GM19023 (cell line): ENCODE results near the gene PCDHB16.
"Not testable (repeated sequence)": the region's sequence is repeated elsewhere in the genome, so short reads cannot be mapped to it uniquely, and the experiment has no call there.

Experiments
- ATAC-seq: cut with Tn5 transposase; IDR thresholded peaks from one replicate; pipeline ENCODE4 v1.9.1; 2021; ENCODE audit warnings: mild to moderate bottlenecking, moderate library complexity; ENCODE audit not compliant: unreplicated experiment

The PCDHB16 gene

GRCh38 chr5:141180313-141180712, 1.9 kb upstream of the PCDHB16 start:
- ATAC-seq = no peak

GRCh38 chr5:141184117-141184855, 2.1 kb downstream of the PCDHB16 start:
- not testable (repeated sequence) for ATAC-seq

- ATAC-seq = no peak
Measured at GRCh38 chr5:141186897-141187512, 4.8 kb downstream of the PCDHB16 start, which contains the start of gene PCDHB9. Gene PCDHB9, plus strand, starts transcription at chr5:141187161. Its CDS starts 158 bp downstream, at chr5:141187319.

- not testable (repeated sequence) for ATAC-seq
Measured at GRCh38 chr5:141188682-141189081, 6.5 kb downstream of the PCDHB16 start.

GRCh38 chr5:141189131-141189530, 6.9 kb downstream of the PCDHB16 start:
- ATAC-seq = not testable (repeated sequence)

GRCh38 chr5:141192110-141192725, 10.0 kb downstream of the PCDHB16 start, which contains the start of gene PCDHB10:
Gene PCDHB10, plus strand, starts transcription at chr5:141192353. Its CDS starts 200 bp downstream, at chr5:141192553.
- ATAC-seq = no peak

- ATAC-seq = not testable (repeated sequence)
Measured at GRCh38 chr5:141194332-141194731, 12.1 kb downstream of the PCDHB16 start.

- no peak for ATAC-seq
Measured at GRCh38 chr5:141196363-141196762, 14.2 kb downstream of the PCDHB16 start.

GRCh38 chr5:141199359-141200235, 17.4 kb downstream of the PCDHB16 start, which contains the start of gene PCDHB11:
Gene PCDHB11, plus strand, starts transcription at chr5:141199627. Its CDS starts 148 bp downstream, at chr5:141199775.
- no peak for ATAC-seq

GRCh38 chr5:141201126-141201525, 18.9 kb downstream of the PCDHB16 start:
- not testable (repeated sequence) for ATAC-seq

- ATAC-seq = not testable (repeated sequence)
Measured at GRCh38 chr5:141201646-141202045, 19.5 kb downstream of the PCDHB16 start.

GRCh38 chr5:141208478-141208877, 26.3 kb downstream of the PCDHB16 start, which contains the start of gene PCDHB12:
Gene PCDHB12, plus strand, starts transcription at chr5:141208719. Its CDS starts 189 bp downstream, at chr5:141208908.
- no peak for ATAC-seq

GRCh38 chr5:141210281-141210680, 28.1 kb downstream of the PCDHB16 start:
- not testable (repeated sequence) for ATAC-seq

- not testable (repeated sequence) for ATAC-seq
Measured at GRCh38 chr5:141210849-141211248, 28.7 kb downstream of the PCDHB16 start.

- ATAC-seq = not testable (repeated sequence)
Measured at GRCh38 chr5:141213656-141214339, 31.6 kb downstream of the PCDHB16 start, which contains the start of gene PCDHB13. Gene PCDHB13, plus strand, starts transcription at chr5:141213919. Its CDS starts 205 bp downstream, at chr5:141214124.

GRCh38 chr5:141214583-141214982, 32.4 kb downstream of the PCDHB16 start:
- ATAC-seq = not testable (repeated sequence)

GRCh38 chr5:141215504-141215903, 33.3 kb downstream of the PCDHB16 start:
- not testable (repeated sequence) for ATAC-seq

GRCh38 chr5:141216035-141216434, 33.8 kb downstream of the PCDHB16 start:
- ATAC-seq = not testable (repeated sequence)

GRCh38 chr5:141223112-141223783, 41.1 kb downstream of the PCDHB16 start, which contains the start of gene PCDHB14:
Gene PCDHB14, plus strand, starts transcription at chr5:141223343. Its CDS starts 163 bp downstream, at chr5:141223506.
- ATAC-seq = no peak
